SK-N-SH (cell line): ENCODE data around the gene ESPNL. TPM values are rescaled to one million over a fixed set of nuclear protein-coding genes. Genes with fewer than 3 reads are reported as not detected.
A peak's percentile ranks its signal among the peaks of the same experiment; 100 is the strongest.

Experiments
- CTCF ChIA-PET: fragments of 300-600, 350-600 bp; formaldehyde crosslinking; extraction: SDS; loops from one replicate; lab custom pipeline; 2021; lab: Yijun Ruan, JAX
- POLR2A ChIA-PET: fragments of 350-600 bp; sonication (Branson Sonifier 250); formaldehyde crosslinking; extraction: SDS; loops from one replicate; lab custom pipeline; 2020; ENCODE audit warnings: antibody characterized with exemption, inconsistent platforms; lab: Yijun Ruan, JAX
- DNase-seq: peaks from one replicate; pipeline ENCODE4 v3.0.0; 2012
- H2AFZ ChIP-seq: fragments of 200-600 bp; sonication (generic); 2 replicates; pipeline ENCODE4 v1.8.1; 2016; ENCODE audit warnings: antibody characterized with exemption, mild to moderate bottlenecking, low read depth
- H3F3A ChIP-seq: fragments of 200-600 bp; sonication (generic); replicated peaks from 2 replicates; pipeline ENCODE3; 2016; ENCODE audit warnings: antibody characterized with exemption, mild to moderate bottlenecking; ENCODE audit not compliant: insufficient read depth
- H3K27ac ChIP-seq, 2 experiments: fragments of 200-500 bp in 1 of 2; fragments of 200-600 bp in 1 of 2; sonication (Bioruptor generic) in 1 of 2; sonication (generic), shearing (Covaris generic) in 1 of 2; 2 replicates each; pipeline versions ENCODE4 v1.5.1 to v1.6.1; 2014 to 2016; ENCODE audit warnings: low read depth in 2 of 2, inconsistent platforms in 1 of 2, low read length in 1 of 2, mild to moderate bottlenecking in 1 of 2, mixed read lengths in 1 of 2
- H3K27me3 ChIP-seq: fragments of 200-600 bp; sonication (generic), shearing (Covaris generic); 2 replicates; pipeline ENCODE4 v1.6.1; 2016; ENCODE audit warnings: mixed run types; ENCODE audit not compliant: insufficient read depth
- H3K36me3 ChIP-seq, 2 experiments: fragments of 200-500 bp in 1 of 2; fragments of 200-600 bp in 1 of 2; sonication (Bioruptor generic) in 1 of 2; sonication (generic) in 1 of 2; replicated peaks in 1 of 2; 2 replicates each; pipeline versions ENCODE3 to v1.5.1; 2014 to 2016; ENCODE audit warnings: low read length in 1 of 2, mild to moderate bottlenecking in 1 of 2; ENCODE audit not compliant: insufficient read depth in 2 of 2, control insufficient read depth in 1 of 2
- H3K4me1 ChIP-seq, 2 experiments: fragments of 200-500 bp in 1 of 2; fragments of 200-600 bp in 1 of 2; sonication (Bioruptor generic) in 1 of 2; sonication (generic), shearing (Covaris generic) in 1 of 2; 2 replicates each; pipeline versions ENCODE4 v1.5.1 to v1.6.1; 2014 to 2016; ENCODE audit warnings: low read depth in 1 of 2, low read length in 1 of 2, mixed run types in 1 of 2; ENCODE audit not compliant: insufficient read depth in 2 of 2, control insufficient read depth in 1 of 2
- H3K4me2 ChIP-seq: fragments of 200-600 bp; sonication (generic), shearing (Covaris generic); 2 replicates; pipeline ENCODE4 v1.6.1; 2017; ENCODE audit warnings: mixed run types
- H3K4me3 ChIP-seq, 2 experiments: fragments of 200-500 bp in 1 of 2; fragments of 200-600 bp in 1 of 2; sonication (Bioruptor generic) in 1 of 2; sonication (generic), shearing (Covaris generic) in 1 of 2; 2 replicates each; pipeline versions ENCODE4 v1.5.1 to v1.8.1; 2014 to 2016; ENCODE audit warnings: low read depth in 2 of 2, inconsistent platforms in 1 of 2, low read length in 1 of 2, mild to moderate bottlenecking in 1 of 2, mixed read lengths in 1 of 2, moderate library complexity in 1 of 2
- H3K79me2 ChIP-seq: fragments of 200-600 bp; sonication (generic); 2 replicates; pipeline ENCODE4 v1.8.1; 2017; ENCODE audit warnings: mild to moderate bottlenecking; ENCODE audit not compliant: insufficient read depth
- H3K9ac ChIP-seq: fragments of 200-600 bp; sonication (generic); 2 replicates; pipeline ENCODE4 v1.6.1; 2017; ENCODE audit warnings: mixed run types
- H3K9me2 ChIP-seq: fragments of 200-600 bp; sonication (generic); 2 replicates; pipeline ENCODE4 v1.6.1; 2017; ENCODE audit warnings: mixed run types
- H3K9me3 ChIP-seq: fragments of 200-600 bp; sonication (generic); 2 replicates; pipeline ENCODE4 v1.6.1; 2017; ENCODE audit warnings: mixed run types, mild to moderate bottlenecking, moderate library complexity
- H4K20me1 ChIP-seq: fragments of 200-600 bp; sonication (generic); 2 replicates; pipeline ENCODE4 v1.6.1; 2017; ENCODE audit warnings: mild to moderate bottlenecking, mixed run types; ENCODE audit not compliant: insufficient read depth
- CHD2 ChIP-seq: fragments of 150-350 bp; IDR thresholded peaks from 2 replicates; pipeline ENCODE4 v1.6.1; 2018; ENCODE audit warnings: low read length; ENCODE audit not compliant: partially characterized antibody
- ELF1 ChIP-seq: IDR thresholded peaks from 2 replicates; pipeline ENCODE4 v1.4.0; 2012
- EP300 ChIP-seq, 2 experiments: IDR thresholded peaks; 2 replicates each; pipeline versions ENCODE4 v1.4.0 to v1.6.1; 2012; ENCODE audit warnings: borderline replicate concordance in 1 of 2, low read depth in 1 of 2, low read length in 1 of 2
- FOSL2 ChIP-seq: IDR thresholded peaks from 2 replicates; pipeline ENCODE4 v1.4.0; 2012; ENCODE audit warnings: low read depth, mild to moderate bottlenecking, moderate library complexity, borderline replicate concordance
- FOXJ3 ChIP-seq: sonication (generic); formaldehyde crosslinking; IDR thresholded peaks from 2 replicates; pipeline ENCODE4 v1.5.1; 2020; ENCODE audit warnings: mild to moderate bottlenecking, missing genetic modification reagents
- GABPA ChIP-seq: IDR thresholded peaks from 2 replicates; pipeline ENCODE4 v1.4.0; 2012; ENCODE audit warnings: low read depth, mild to moderate bottlenecking
- GATA2 ChIP-seq: sonication (generic); formaldehyde crosslinking; IDR thresholded peaks from 2 replicates; pipeline ENCODE4 v1.5.0; 2020; ENCODE audit warnings: mild to moderate bottlenecking, missing genetic modification reagents
- MXI1 ChIP-seq: IDR thresholded peaks from 2 replicates; pipeline ENCODE4 v1.6.1; 2012; ENCODE audit warnings: mild to moderate bottlenecking, low read depth, low read length, improper control_type of control experiment
- NRF1 ChIP-seq: IDR thresholded peaks from 2 replicates; pipeline ENCODE4 v1.6.1; 2012; ENCODE audit warnings: low read depth, mild to moderate bottlenecking, low read length
- RAD21 ChIP-seq: IDR thresholded peaks from 2 replicates; pipeline ENCODE4 v1.6.1; 2012; ENCODE audit warnings: mild to moderate bottlenecking, low read length
- RFX5 ChIP-seq: IDR thresholded peaks from 2 replicates; pipeline ENCODE4 v1.6.1; 2012; ENCODE audit warnings: mild to moderate bottlenecking, improper control_type of control experiment, low read length
- RXRA ChIP-seq: IDR thresholded peaks from 2 replicates; pipeline ENCODE4 v1.4.0; 2012; ENCODE audit warnings: low read depth, mild to moderate bottlenecking, borderline replicate concordance
- SMC3 ChIP-seq: IDR thresholded peaks from 2 replicates; pipeline ENCODE4 v1.6.1; 2012; ENCODE audit warnings: low read depth, low read length, improper control_type of control experiment
- TAF1 ChIP-seq: IDR thresholded peaks from 2 replicates; pipeline ENCODE4 v1.6.1; 2012; ENCODE audit warnings: low read depth, mild to moderate bottlenecking, low read length, moderate library complexity, borderline replicate concordance
- TCF12 ChIP-seq: IDR thresholded peaks from 2 replicates; pipeline ENCODE4 v1.4.0; 2012
- WGBS: methylation state at CpG from one replicate; pipeline ENCODE4 v1.1.6; 2017; ENCODE audit warnings: low lambda C conversion rate; 5-methylcytosine and 5-hydroxymethylcytosine counted together
- polyA plus RNA-seq, 3 experiments: library from polyadenylated mRNA; depleted of rRNA; stranded (reverse); fragments of >200 nt; gene quantifications; 2 replicates each; pipeline ENCODE4 v1.2.3, GENCODE V29; 2012
- TF ChIP-seq, protein P1 (sequence below): IDR thresholded peaks from 2 replicates; pipeline ENCODE4 v1.6.1; 2012; ENCODE audit warnings: mild to moderate bottlenecking, low read depth, low read length, moderate library complexity
- TF ChIP-seq, protein P2 (sequence below): fragments of 150-350 bp; IDR thresholded peaks from 2 replicates; pipeline ENCODE4 v1.6.1; 2016; ENCODE audit warnings: mild to moderate bottlenecking, low read depth, low read length
- TF ChIP-seq, protein P3 (sequence below): IDR thresholded peaks from 2 replicates; pipeline ENCODE4 v1.4.0; 2012; ENCODE audit warnings: low read depth
- TF ChIP-seq, protein P4 (sequence below): IDR thresholded peaks from 2 replicates; pipeline ENCODE4 v1.4.0; 2012; ENCODE audit warnings: low read depth, borderline replicate concordance
- TF ChIP-seq, protein P5 (sequence below): fragments of 200-600 bp; sonication (generic); IDR thresholded peaks from 2 replicates; pipeline ENCODE4 v1.6.1; 2017; ENCODE audit warnings: antibody characterized with exemption, mild to moderate bottlenecking, moderate library complexity

ESPNL gene
- polyA plus RNA-seq, 1 of the 3 experiments (the other 2 are of a cell fraction): 0.05 TPM

DNA sequence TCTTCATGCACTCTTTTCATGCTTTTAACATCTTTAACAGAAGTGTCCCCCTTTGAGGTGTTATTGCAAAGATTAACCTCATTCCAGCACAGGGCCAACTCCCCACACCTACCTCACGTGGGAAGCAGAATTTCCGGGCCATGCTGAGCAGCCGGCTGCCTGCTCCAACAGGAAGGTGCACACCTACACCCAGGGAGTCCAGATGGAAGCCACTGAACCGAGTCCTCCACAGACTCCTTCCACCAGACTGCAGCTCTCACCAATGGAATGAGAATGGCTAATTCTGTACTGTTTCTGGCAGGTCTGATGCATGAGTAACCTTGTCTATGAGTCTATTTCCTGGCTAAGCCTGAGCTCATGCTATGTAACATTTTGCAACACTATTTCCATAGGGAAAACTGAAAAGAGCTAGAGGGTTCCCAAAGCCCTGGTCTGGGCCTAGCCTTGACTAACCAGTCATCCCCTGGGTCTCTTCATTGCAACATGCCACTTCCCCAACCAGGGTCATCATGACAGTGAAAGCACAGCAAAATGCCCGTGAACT is 69.6 kb downstream of the ESPNL start (continued):
- TF ChIP-seq, protein P1, sequence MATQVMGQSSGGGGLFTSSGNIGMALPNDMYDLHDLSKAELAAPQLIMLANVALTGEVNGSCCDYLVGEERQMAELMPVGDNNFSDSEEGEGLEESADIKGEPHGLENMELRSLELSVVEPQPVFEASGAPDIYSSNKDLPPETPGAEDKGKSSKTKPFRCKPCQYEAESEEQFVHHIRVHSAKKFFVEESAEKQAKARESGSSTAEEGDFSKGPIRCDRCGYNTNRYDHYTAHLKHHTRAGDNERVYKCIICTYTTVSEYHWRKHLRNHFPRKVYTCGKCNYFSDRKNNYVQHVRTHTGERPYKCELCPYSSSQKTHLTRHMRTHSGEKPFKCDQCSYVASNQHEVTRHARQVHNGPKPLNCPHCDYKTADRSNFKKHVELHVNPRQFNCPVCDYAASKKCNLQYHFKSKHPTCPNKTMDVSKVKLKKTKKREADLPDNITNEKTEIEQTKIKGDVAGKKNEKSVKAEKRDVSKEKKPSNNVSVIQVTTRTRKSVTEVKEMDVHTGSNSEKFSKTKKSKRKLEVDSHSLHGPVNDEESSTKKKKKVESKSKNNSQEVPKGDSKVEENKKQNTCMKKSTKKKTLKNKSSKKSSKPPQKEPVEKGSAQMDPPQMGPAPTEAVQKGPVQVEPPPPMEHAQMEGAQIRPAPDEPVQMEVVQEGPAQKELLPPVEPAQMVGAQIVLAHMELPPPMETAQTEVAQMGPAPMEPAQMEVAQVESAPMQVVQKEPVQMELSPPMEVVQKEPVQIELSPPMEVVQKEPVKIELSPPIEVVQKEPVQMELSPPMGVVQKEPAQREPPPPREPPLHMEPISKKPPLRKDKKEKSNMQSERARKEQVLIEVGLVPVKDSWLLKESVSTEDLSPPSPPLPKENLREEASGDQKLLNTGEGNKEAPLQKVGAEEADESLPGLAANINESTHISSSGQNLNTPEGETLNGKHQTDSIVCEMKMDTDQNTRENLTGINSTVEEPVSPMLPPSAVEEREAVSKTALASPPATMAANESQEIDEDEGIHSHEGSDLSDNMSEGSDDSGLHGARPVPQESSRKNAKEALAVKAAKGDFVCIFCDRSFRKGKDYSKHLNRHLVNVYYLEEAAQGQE: no peak

DNA sequence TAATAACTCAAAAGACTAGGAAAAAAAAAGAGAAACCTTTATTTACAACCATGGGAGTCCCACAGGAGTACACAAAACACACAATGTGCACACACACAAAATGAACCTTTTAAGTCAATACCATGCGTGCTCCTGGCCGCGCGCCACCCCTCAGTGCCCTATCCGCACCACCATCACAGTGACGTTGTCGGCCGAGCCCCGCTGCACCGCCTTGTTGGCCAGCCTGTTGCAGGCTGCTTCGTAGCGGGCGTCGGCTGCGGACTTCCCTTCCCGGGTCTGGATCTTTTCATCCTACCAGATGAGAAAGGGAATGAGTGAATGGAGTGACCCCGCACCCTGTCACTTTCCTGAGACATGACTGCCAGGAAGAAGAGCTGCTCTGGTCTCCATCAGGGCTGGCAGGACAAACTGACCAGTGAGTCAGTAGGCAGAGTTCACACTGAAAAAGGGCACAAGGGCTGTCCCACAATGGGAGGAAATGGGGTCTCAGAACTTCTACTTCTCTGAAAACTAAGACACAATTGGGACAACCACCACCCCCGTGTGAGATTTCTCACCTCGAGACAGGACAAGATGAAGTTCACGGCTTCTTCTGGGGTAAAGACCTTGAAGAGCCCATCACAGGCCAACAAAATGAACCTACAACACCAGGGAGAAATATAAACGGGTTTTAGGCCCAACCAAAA is 70.4 kb downstream of the ESPNL start:
- CTCF ChIA-PET: interaction anchor here (0.6 to 1.5 kb wide), 2 partner anchors 9 to 11 kb away, joined by 3 read pairs; no protein-coding TSS in a partner anchor
- peaks cover 12 to 62% of the 10 kb centered on the region in 2 experiments for H3K36me3 ChIP-seq
- H3K79me2 ChIP-seq: no peaks in the 10 kb centered on the region
- no peak overlapping the region for H2AFZ ChIP-seq
- H3K9me2 ChIP-seq: no peaks in the 10 kb centered on the region
- no peak overlapping the region for H3K4me3 ChIP-seq
- no peaks in the 10 kb centered on the region for H3K27me3 ChIP-seq
- H3K9me3 ChIP-seq: no peaks in the 10 kb centered on the region
- peaks cover 13 to 22% of the 10 kb centered on the region in 2 experiments; a peak in 3 of 4 replicates for H3K4me1 ChIP-seq
- H3F3A ChIP-seq: peaks cover 29% of the 10 kb centered on the region
- POLR2A ChIA-PET: no interaction called here
- H3K27ac ChIP-seq: peak overlapping the region in 1 of 2 experiments; percentile 96; a peak in 3 of 4 replicates
- H4K20me1 ChIP-seq: no peaks in the 10 kb centered on the region
- H3K9ac ChIP-seq: peak overlapping the region; percentile 38; the same call in 1 of the 2 replicates
- peak overlapping the region; percentile 38; the same call in 1 of the 2 replicates for H3K4me2 ChIP-seq
- 95% methylated on average over 21 of the region's 21 CpGs for WGBS
- DNase-seq: peak; percentile 14
- TF ChIP-seq SMC3 (no peak), RFX5 (no peak), GATA2 (CRISPR knock-in tag) (no peak), MXI1 (no peak), EP300 (IDR thresholded peaks at IDR 0.05; ENCODE audit: borderline replicate concordance in 1 of 2, low read depth in 1 of 2, low read length in 1 of 2) (no peak), ELF1 (no peak), RAD21 (no peak), RXRA (no peak), NRF1 (no peak), CHD2 (no peak), FOSL2 (no peak), FOXJ3 (no peak), TCF12 (no peak), GABPA (no peak), TAF1 (no peak)
- TF ChIP-seq, protein P2, sequence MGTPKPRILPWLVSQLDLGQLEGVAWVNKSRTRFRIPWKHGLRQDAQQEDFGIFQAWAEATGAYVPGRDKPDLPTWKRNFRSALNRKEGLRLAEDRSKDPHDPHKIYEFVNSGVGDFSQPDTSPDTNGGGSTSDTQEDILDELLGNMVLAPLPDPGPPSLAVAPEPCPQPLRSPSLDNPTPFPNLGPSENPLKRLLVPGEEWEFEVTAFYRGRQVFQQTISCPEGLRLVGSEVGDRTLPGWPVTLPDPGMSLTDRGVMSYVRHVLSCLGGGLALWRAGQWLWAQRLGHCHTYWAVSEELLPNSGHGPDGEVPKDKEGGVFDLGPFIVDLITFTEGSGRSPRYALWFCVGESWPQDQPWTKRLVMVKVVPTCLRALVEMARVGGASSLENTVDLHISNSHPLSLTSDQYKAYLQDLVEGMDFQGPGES: no peak
- TF ChIP-seq, protein P3, sequence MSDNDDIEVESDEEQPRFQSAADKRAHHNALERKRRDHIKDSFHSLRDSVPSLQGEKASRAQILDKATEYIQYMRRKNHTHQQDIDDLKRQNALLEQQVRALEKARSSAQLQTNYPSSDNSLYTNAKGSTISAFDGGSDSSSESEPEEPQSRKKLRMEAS: no peak
- TF ChIP-seq, protein P4, sequence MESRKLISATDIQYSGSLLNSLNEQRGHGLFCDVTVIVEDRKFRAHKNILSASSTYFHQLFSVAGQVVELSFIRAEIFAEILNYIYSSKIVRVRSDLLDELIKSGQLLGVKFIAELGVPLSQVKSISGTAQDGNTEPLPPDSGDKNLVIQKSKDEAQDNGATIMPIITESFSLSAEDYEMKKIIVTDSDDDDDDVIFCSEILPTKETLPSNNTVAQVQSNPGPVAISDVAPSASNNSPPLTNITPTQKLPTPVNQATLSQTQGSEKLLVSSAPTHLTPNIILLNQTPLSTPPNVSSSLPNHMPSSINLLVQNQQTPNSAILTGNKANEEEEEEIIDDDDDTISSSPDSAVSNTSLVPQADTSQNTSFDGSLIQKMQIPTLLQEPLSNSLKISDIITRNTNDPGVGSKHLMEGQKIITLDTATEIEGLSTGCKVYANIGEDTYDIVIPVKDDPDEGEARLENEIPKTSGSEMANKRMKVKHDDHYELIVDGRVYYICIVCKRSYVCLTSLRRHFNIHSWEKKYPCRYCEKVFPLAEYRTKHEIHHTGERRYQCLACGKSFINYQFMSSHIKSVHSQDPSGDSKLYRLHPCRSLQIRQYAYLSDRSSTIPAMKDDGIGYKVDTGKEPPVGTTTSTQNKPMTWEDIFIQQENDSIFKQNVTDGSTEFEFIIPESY: no peak
- TF ChIP-seq, protein P5, sequence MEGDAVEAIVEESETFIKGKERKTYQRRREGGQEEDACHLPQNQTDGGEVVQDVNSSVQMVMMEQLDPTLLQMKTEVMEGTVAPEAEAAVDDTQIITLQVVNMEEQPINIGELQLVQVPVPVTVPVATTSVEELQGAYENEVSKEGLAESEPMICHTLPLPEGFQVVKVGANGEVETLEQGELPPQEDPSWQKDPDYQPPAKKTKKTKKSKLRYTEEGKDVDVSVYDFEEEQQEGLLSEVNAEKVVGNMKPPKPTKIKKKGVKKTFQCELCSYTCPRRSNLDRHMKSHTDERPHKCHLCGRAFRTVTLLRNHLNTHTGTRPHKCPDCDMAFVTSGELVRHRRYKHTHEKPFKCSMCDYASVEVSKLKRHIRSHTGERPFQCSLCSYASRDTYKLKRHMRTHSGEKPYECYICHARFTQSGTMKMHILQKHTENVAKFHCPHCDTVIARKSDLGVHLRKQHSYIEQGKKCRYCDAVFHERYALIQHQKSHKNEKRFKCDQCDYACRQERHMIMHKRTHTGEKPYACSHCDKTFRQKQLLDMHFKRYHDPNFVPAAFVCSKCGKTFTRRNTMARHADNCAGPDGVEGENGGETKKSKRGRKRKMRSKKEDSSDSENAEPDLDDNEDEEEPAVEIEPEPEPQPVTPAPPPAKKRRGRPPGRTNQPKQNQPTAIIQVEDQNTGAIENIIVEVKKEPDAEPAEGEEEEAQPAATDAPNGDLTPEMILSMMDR: no peak
